NCI-H446 (cell line): Measurements from ENCODE around the gene TGFB2.
A peak's percentile ranks its signal among the peaks of the same experiment; 100 is the strongest.

Experiments used
- DNase-seq, 2 experiments: peaks; one replicate each; lab custom pipeline; 2025; lab: John Stamatoyannopoulos, UW

TGFB2 gene

GRCh38 chr1:218362418-218363076 lies 17.4 kb downstream of the TGFB2 start:
- DNase-seq = no peak

- DNase-seq = no peak
Measured at GRCh38 chr1:218363141-218363540, 18.0 kb downstream of the TGFB2 start.

- DNase-seq = no peak
Measured at GRCh38 chr1:218364028-218364710, 19.0 kb downstream of the TGFB2 start.

- DNase-seq = no peak
Measured at GRCh38 chr1:218365226-218365999, 20.3 kb downstream of the TGFB2 start.

GRCh38 chr1:218366322-218367052 lies 21.4 kb downstream of the TGFB2 start:
- DNase-seq = no peak

- no peak for DNase-seq
Measured at GRCh38 chr1:218367118-218367517, 22.0 kb downstream of the TGFB2 start.

GRCh38 chr1:218368686-218369085 lies 23.6 kb downstream of the TGFB2 start:
- DNase-seq = no peak

GRCh38 chr1:218369688-218370511 lies 24.8 kb downstream of the TGFB2 start:
- no peak for DNase-seq

GRCh38 chr1:218371927-218372672 lies 27.0 kb downstream of the TGFB2 start:
- no peak for DNase-seq

GRCh38 chr1:218374401-218375353 lies 29.5 kb downstream of the TGFB2 start:
- no peak for DNase-seq

- no peak for DNase-seq
Measured at GRCh38 chr1:218376722-218377121, 31.6 kb downstream of the TGFB2 start.

GRCh38 chr1:218377143-218377660 lies 32.1 kb downstream of the TGFB2 start:
- no peak for DNase-seq

- DNase-seq = peak; percentile 47 to 75
Measured at GRCh38 chr1:218380125-218380977, 35.2 kb downstream of the TGFB2 start.

- no peak for DNase-seq
Measured at GRCh38 chr1:218382261-218382660, 37.1 kb downstream of the TGFB2 start.

GRCh38 chr1:218383051-218383450 lies 37.9 kb downstream of the TGFB2 start:
- DNase-seq = no peak

- DNase-seq = no peak
Measured at GRCh38 chr1:218383681-218384080, 38.5 kb downstream of the TGFB2 start.

- DNase-seq = peak in 1 of 2 experiments; percentile 51
Measured at GRCh38 chr1:218384581-218384993, 39.5 kb downstream of the TGFB2 start.

- no peak for DNase-seq
Measured at GRCh38 chr1:218388591-218388990, 43.5 kb downstream of the TGFB2 start.
